DND-41 (cell line): ENCODE measurements around the gene TSPAN14.
"Not testable (repeated sequence)": the region's sequence is repeated elsewhere in the genome, so short reads cannot be mapped to it uniquely, and the experiment has no call there.

Source experiments
- ATAC-seq: fragments of 200-7000 bp; cut with Tn5 transposase; 3 replicates; pipeline ENCODE4 v1.9.1; 2021; ENCODE audit warnings: low read depth; ENCODE audit not compliant: insufficient read depth
- DNase-seq: peaks from one replicate; pipeline ENCODE4 v3.0.0-alpha.2; 2020
- H2AFZ ChIP-seq: 2 replicates; pipeline ENCODE4 v1.6.0; 2012; ENCODE audit warnings: low read depth, low read length
- H3K27ac ChIP-seq: 2 replicates; pipeline ENCODE4 v1.5.1; 2012; ENCODE audit warnings: low read length, inconsistent platforms
- H3K27me3 ChIP-seq: fragments of 200-600 bp; sonication (generic); 2 replicates; pipeline ENCODE4 v1.6.0; 2012; ENCODE audit warnings: low read length, mild to moderate bottlenecking, inconsistent platforms; ENCODE audit not compliant: insufficient read depth, poor library complexity
- H3K36me3 ChIP-seq: 2 replicates; pipeline ENCODE4 v1.5.1; 2012; ENCODE audit warnings: low read length, inconsistent platforms; ENCODE audit not compliant: insufficient read depth
- H3K4me1 ChIP-seq: 2 replicates; pipeline ENCODE4 v1.5.1; 2012; ENCODE audit warnings: mild to moderate bottlenecking, low read length; ENCODE audit not compliant: insufficient read depth
- H3K4me2 ChIP-seq: 2 replicates; pipeline ENCODE4 v1.6.0; 2012; ENCODE audit warnings: mild to moderate bottlenecking, moderate library complexity, low read length, inconsistent platforms; ENCODE audit not compliant: insufficient read depth
- H3K4me3 ChIP-seq, 2 experiments: fragments of 200-600 bp in 1 of 2; shearing (Covaris generic) in 1 of 2; 2 replicates each; pipeline ENCODE4 v1.5.1; 2012 to 2016; ENCODE audit warnings: inconsistent platforms in 2 of 2, low read length in 2 of 2, mild to moderate bottlenecking in 2 of 2, low read depth in 1 of 2, moderate library complexity in 1 of 2
- H3K79me2 ChIP-seq: 2 replicates; pipeline ENCODE4 v1.6.0; 2012; ENCODE audit warnings: low read length, inconsistent platforms; ENCODE audit not compliant: insufficient read depth
- H3K9ac ChIP-seq: 2 replicates; pipeline ENCODE4 v1.6.0; 2012; ENCODE audit warnings: low read depth, mild to moderate bottlenecking, inconsistent platforms, low read length, moderate library complexity
- H3K9me3 ChIP-seq: 2 replicates; pipeline ENCODE4 v1.5.1; 2012; ENCODE audit warnings: low read length, moderate library complexity, mild to moderate bottlenecking, inconsistent platforms; ENCODE audit not compliant: insufficient read depth, severe bottlenecking
- H4K20me1 ChIP-seq: 2 replicates; pipeline ENCODE4 v1.6.0; 2012; ENCODE audit warnings: low read length; ENCODE audit not compliant: insufficient read depth
- CTCF ChIP-seq: IDR thresholded peaks from 2 replicates; pipeline ENCODE4 v1.5.1; 2012; ENCODE audit warnings: borderline replicate concordance, low read length, moderate library complexity, mild to moderate bottlenecking; ENCODE audit not compliant: poor library complexity, severe bottlenecking; ENCODE audit errors: extremely low read depth
- EZH2 ChIP-seq: IDR thresholded peaks from 3 replicates; pipeline ENCODE4 v1.6.1; 2012; ENCODE audit warnings: borderline replicate concordance, low read depth, mild to moderate bottlenecking, moderate library complexity, low read length, inconsistent platforms; ENCODE audit not compliant: severe bottlenecking

Gene TSPAN14

GRCh38 chr10:80477813-80478212 is 23.7 kb downstream of the TSPAN14 start:
- no peak for TF ChIP-seq CTCF
- TF ChIP-seq EZH2, result no peak
- ATAC-seq (no peak), DNase-seq (no peak)
- Histone ChIP-seq H4K20me1 (peaks cover 6% of the 10 kb centered on the region; the same call in 1 of the 2 replicates), H2AFZ (no peak overlapping the region), H3K4me2 (no peak overlapping the region), H3K27me3 (no peaks in the 10 kb centered on the region), H3K4me1 (no peaks in the 10 kb centered on the region), H3K36me3 (peaks cover 4% of the 10 kb centered on the region; the same call in 1 of the 2 replicates), H3K27ac (no peak overlapping the region), H3K9ac (no peak overlapping the region), H3K79me2 (peaks cover 16% of the 10 kb centered on the region), H3K9me3 (peaks cover 18% of the 10 kb centered on the region), H3K4me3 (no peak overlapping the region)

GRCh38 chr10:80480373-80480772 is 26.3 kb downstream of the TSPAN14 start:
- DNase-seq, H3K36me3 ChIP-seq, H3K9ac ChIP-seq, H4K20me1 ChIP-seq, H3K27ac ChIP-seq, H3K27me3 ChIP-seq, ATAC-seq, H3K4me3 ChIP-seq, H3K4me1 ChIP-seq, H3K4me2 ChIP-seq, H2AFZ ChIP-seq: not testable (repeated sequence)
- H3K9me3 ChIP-seq, result peaks cover 18% of the 10 kb centered on the region
- peaks cover 17% of the 10 kb centered on the region for H3K79me2 ChIP-seq

GRCh38 chr10:80480852-80481251 is 26.7 kb downstream of the TSPAN14 start:
- no peak overlapping the region for H3K4me2 ChIP-seq
- H3K79me2 ChIP-seq, result peaks cover 15% of the 10 kb centered on the region
- DNase-seq, result no peak
- H3K4me3 ChIP-seq, result no peak overlapping the region
- TF ChIP-seq CTCF (no peak), EZH2 (no peak)
- peaks cover 14% of the 10 kb centered on the region; the same call in 1 of the 2 replicates for H4K20me1 ChIP-seq
- H2AFZ ChIP-seq, result no peak overlapping the region
- ATAC-seq, result no peak
- H3K27me3 ChIP-seq, result no peaks in the 10 kb centered on the region
- H3K36me3 ChIP-seq, result peaks cover 4% of the 10 kb centered on the region; the same call in 1 of the 2 replicates
- peaks cover 18% of the 10 kb centered on the region for H3K9me3 ChIP-seq
- no peaks in the 10 kb centered on the region for H3K4me1 ChIP-seq
- H3K27ac ChIP-seq, result no peak overlapping the region
- H3K9ac ChIP-seq, result no peak overlapping the region

GRCh38 chr10:80484243-80484642 is 30.1 kb downstream of the TSPAN14 start:
- Histone ChIP-seq H3K36me3 (0 out of 2 replicates have a peak, but pooled peaks cover 2% of the 10 kb centered on the region), H3K4me3 (no peak overlapping the region), H3K4me1 (no peaks in the 10 kb centered on the region), H3K27ac (no peak overlapping the region), H3K9ac (no peak overlapping the region), H4K20me1 (peaks cover 27% of the 10 kb centered on the region; the same call in 1 of the 2 replicates), H2AFZ (no peak overlapping the region), H3K79me2 (peaks cover 14% of the 10 kb centered on the region), H3K27me3 (no peaks in the 10 kb centered on the region), H3K4me2 (no peak overlapping the region), H3K9me3 (no peaks in the 10 kb centered on the region)
- DNase-seq, result no peak
- ATAC-seq, result no peak
- TF ChIP-seq EZH2 (no peak), CTCF (no peak)
